Upper lobe of left lung (tissue), 6 donors: ENCODE data around the gene SMARCE1. TPM values are rescaled to one million over a fixed set of nuclear protein-coding genes. Genes with fewer than 3 reads are reported as not detected.

Source experiments
- ATAC-seq, 2 donors: fragments of 200-7000 bp; cut with Tn5 transposase; one replicate each; pipeline ENCODE4 v1.9.1; 2022; ENCODE audit warnings: mild to moderate bottlenecking in 2 of 2, moderate library complexity in 2 of 2; ENCODE audit not compliant: low FRiP score in 2 of 2
- DNase-seq, 2 donors: peaks; one replicate each; pipeline ENCODE4 v3.0.0-alpha.2; 2019 to 2020
- H3K27ac ChIP-seq, 4 donors: fragments of 200-600 bp; sonication (generic); one replicate each; pipeline ENCODE4 v1.5.1; 2016 to 2019
- H3K27me3 ChIP-seq, 4 donors: fragments of 200-600 bp; sonication (generic); one replicate each; pipeline ENCODE4 v1.5.1; 2017 to 2019
- H3K36me3 ChIP-seq, 4 donors: fragments of 200-600 bp; sonication (generic); one replicate each; pipeline ENCODE4 v1.5.1; 2016 to 2019
- H3K4me1 ChIP-seq, 4 donors: fragments of 200-600 bp; sonication (generic); one replicate each; pipeline ENCODE4 v1.5.1; 2018 to 2019
- H3K4me3 ChIP-seq, 4 donors: fragments of 200-600 bp; sonication (generic); one replicate each; pipeline ENCODE4 v1.5.1; 2017 to 2019; ENCODE audit warnings: mild to moderate bottlenecking in 2 of 4, moderate library complexity in 1 of 4
- H3K9me3 ChIP-seq, 4 donors: fragments of 200-600 bp; sonication (generic); one replicate each; pipeline ENCODE4 v1.5.1; 2018 to 2019
- EP300 ChIP-seq, 4 donors: sonication (generic); formaldehyde crosslinking; IDR thresholded peaks; one replicate each; pipeline ENCODE4 v1.5.1; 2017; ENCODE audit warnings: antibody characterized with exemption in 4 of 4, control low read depth in 2 of 4
- POLR2A ChIP-seq, 4 donors: fragments of 450-650 bp; IDR thresholded peaks; one replicate each; pipeline ENCODE4 v1.5.1; 2016 to 2017; ENCODE audit warnings: antibody characterized with exemption in 4 of 4, mild to moderate bottlenecking in 2 of 4
- POLR2AphosphoS5 ChIP-seq, 2 donors: sonication (generic); formaldehyde crosslinking; IDR thresholded peaks; one replicate each; pipeline ENCODE4 v1.5.1; 2017; ENCODE audit warnings: antibody characterized with exemption in 2 of 2
- whole genome bisulfite sequencing, 2 donors: methylation state at CpG; one replicate each; pipeline ENCODE4 v1.1.5; 2017 to 2018; 5-methylcytosine and 5-hydroxymethylcytosine counted together
- total RNA-seq, 6 donors: library from RNA; depleted of rRNA in 4 of 6; stranded (reverse); fragments of >200 nt in 4 of 6; gene quantifications; one replicate each; pipeline versions ENCODE4 v1.1.0 to v1.2.1, GENCODE V29; 2016 to 2021
- TF ChIP-seq, protein P1 (sequence below), 6 experiments: fragments of 450-650 bp in 4 of 6; fragments of 200-600 bp in 2 of 6; sonication (generic) in 2 of 6; IDR thresholded peaks; one replicate each; pipeline ENCODE4 v1.5.1; 2016 to 2019; ENCODE audit warnings: antibody characterized with exemption in 6 of 6
- donor health status: DM: no; HTN: no; CAD: no; lungs with moderate emphysema.
- donor health status: DM: no; HTN: yes; CAD: no; lungs with severe emphysema.

The SMARCE1 gene
- total RNA-seq, 6 donors from 2014 or later: 39.8 to 91.4 (median 65.8) TPM

DNA sequence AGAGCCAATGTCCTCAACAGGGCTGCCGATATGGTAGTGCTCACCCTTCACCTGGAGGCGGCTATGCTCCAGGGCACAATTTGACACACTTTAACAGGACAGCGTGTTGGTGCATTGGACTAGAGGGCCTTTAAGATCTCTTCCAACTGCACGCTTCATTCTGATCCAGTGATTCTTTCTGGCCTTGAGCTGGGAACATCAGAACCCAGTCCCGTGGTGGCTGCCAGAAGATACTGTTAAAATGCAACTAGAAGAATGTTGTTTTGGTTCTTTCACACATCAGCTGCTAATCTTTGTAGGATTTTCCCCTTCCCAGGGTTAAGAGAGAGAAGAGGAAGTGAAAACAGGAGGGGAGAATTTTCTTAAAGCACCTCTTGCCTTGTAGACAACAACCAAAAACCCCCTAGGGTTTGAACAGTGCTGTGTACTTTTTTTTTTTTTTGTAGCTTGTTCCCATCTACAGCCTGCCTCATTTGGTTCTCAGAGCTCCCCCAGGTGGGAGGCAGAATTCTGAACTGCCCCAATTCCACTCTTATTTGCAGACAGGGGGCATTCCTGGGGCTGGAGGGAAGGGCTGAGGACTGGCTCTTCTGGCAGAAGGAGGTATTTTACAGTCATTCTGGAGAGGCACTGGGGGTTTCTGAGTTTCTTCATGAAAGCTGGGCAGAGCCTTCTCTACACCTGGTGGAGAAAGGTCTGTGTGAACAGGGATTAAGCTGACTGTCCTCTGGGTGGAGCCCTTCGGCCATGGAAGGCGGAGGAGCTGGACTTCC is 32.4 kb downstream of the SMARCE1 start:
- 66 to 67% methylated on average over 6 to 7 of the region's 7 CpGs for WGBS, 2 donors
- no peak overlapping the region for H3K4me3 ChIP-seq
- no peak overlapping the region for H3K27ac ChIP-seq
- DNase-seq (peak in 1 of 2 donors; percentile 56), ATAC-seq (peak; percentile 31 to 69)
- H3K4me1 ChIP-seq: peaks cover 3 to 18% (median 11%) of the 10 kb centered on the region in 4 donors
- no peaks in the 10 kb centered on the region for H3K9me3 ChIP-seq
- TF ChIP-seq POLR2A (IDR thresholded peaks at IDR 0.05) (no peak), EP300 (IDR thresholded peaks at IDR 0.05) (no peak), POLR2AphosphoS5 (IDR thresholded peaks at IDR 0.05) (no peak)
- TF ChIP-seq, protein P1, sequence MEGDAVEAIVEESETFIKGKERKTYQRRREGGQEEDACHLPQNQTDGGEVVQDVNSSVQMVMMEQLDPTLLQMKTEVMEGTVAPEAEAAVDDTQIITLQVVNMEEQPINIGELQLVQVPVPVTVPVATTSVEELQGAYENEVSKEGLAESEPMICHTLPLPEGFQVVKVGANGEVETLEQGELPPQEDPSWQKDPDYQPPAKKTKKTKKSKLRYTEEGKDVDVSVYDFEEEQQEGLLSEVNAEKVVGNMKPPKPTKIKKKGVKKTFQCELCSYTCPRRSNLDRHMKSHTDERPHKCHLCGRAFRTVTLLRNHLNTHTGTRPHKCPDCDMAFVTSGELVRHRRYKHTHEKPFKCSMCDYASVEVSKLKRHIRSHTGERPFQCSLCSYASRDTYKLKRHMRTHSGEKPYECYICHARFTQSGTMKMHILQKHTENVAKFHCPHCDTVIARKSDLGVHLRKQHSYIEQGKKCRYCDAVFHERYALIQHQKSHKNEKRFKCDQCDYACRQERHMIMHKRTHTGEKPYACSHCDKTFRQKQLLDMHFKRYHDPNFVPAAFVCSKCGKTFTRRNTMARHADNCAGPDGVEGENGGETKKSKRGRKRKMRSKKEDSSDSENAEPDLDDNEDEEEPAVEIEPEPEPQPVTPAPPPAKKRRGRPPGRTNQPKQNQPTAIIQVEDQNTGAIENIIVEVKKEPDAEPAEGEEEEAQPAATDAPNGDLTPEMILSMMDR (IDR thresholded peaks at IDR 0.05): peak in 5 of 6 experiments; percentile 8 to 59 (median 44)
- H3K36me3 ChIP-seq: no peaks in the 10 kb centered on the region
- no peaks in the 10 kb centered on the region for H3K27me3 ChIP-seq

DNA sequence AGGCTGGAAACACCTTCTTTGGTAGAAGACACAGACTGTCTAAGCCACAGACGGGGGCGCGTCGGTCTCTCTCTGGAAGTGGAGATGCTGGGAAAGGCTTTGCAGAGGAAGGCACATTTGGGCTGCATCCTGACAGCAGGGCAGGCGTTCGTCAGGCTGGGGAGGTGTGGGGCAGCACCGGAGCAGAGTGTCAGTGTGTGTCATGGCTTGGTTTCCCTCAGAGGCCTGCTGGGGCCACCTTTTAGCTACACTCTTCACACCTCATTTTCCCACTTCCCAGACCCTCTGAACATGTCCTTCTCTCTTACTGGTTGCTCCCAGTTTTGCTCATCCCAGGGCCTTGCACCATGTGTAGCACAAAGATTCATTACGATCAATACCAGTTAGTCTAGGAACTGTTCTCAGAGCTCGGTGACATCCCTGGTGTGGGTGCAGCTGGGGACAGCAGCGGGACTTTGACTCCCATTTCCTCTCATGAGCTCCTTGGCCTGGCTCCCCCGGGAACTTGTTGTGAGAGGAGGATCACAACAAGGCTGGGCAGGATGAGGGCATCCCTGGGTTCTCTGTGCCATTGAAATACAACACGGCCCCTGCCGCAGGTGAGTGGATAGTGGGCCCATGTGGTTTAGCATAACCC is 33.1 kb downstream of the SMARCE1 start:
- H3K27ac ChIP-seq: no peak overlapping the region
- ATAC-seq (no peak), DNase-seq (peak in 1 of 2 donors; percentile 32)
- no peaks in the 10 kb centered on the region for H3K9me3 ChIP-seq
- no peak overlapping the region for H3K4me3 ChIP-seq
- H3K27me3 ChIP-seq: no peaks in the 10 kb centered on the region
- WGBS, 2 donors: 84% methylated on average over 11 to 13 of the region's 13 CpGs
- peaks cover under 1 to 12% (median 10%) of the 10 kb centered on the region in 4 donors for H3K4me1 ChIP-seq
- no peaks in the 10 kb centered on the region for H3K36me3 ChIP-seq
- TF ChIP-seq POLR2AphosphoS5 (IDR thresholded peaks at IDR 0.05): no peak

DNA sequence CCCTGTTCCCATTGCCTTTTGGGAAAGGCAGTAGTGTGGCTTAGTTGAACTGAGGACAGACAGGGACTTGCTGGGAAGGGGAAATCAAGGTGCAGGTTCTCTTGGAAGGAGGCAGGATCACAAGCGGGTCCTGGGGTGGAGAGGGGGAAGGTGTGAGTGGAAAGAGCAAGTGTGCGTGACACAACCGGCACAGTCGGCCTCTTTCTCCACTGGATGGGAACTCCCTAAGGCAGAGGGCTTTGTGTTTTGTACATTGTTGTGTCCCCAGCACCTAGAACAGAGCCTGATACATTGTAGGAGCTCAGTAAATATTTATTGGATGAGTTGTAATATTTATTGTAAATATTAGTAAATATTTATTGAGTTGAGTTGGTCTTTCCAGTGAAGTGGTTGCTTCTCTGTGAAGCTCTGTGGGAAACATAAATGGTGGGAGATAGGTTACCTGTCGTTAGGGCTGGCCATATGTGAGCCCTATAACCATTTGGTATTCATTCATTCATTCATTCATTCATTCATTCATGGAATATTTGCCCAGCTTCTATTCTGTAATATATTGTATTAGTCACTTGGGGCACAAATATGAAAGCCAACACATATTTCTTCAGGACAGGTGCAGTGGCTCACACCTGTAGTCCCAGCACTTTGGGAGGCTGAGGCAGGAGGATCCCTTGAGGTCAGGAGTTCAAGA is 34.0 kb downstream of the SMARCE1 start:
- no peak for DNase-seq
- H3K4me3 ChIP-seq: no peak overlapping the region
- no peaks in the 10 kb centered on the region for H3K27me3 ChIP-seq
- no peak for ATAC-seq
- TF ChIP-seq EP300 (IDR thresholded peaks at IDR 0.05): no peak
- TF ChIP-seq POLR2AphosphoS5 (IDR thresholded peaks at IDR 0.05): no peak
- TF ChIP-seq, protein P1 (IDR thresholded peaks at IDR 0.05): no peak
- TF ChIP-seq POLR2A (IDR thresholded peaks at IDR 0.05): no peak
- H3K36me3 ChIP-seq: no peaks in the 10 kb centered on the region
- H3K4me1 ChIP-seq: peaks cover 2 to 21% (median 11%) of the 10 kb centered on the region in 4 donors
- no peak overlapping the region for H3K27ac ChIP-seq
- WGBS, 2 donors: 82 to 84% methylated on average over 5 of the region's 5 CpGs
- no peaks in the 10 kb centered on the region for H3K9me3 ChIP-seq

DNA sequence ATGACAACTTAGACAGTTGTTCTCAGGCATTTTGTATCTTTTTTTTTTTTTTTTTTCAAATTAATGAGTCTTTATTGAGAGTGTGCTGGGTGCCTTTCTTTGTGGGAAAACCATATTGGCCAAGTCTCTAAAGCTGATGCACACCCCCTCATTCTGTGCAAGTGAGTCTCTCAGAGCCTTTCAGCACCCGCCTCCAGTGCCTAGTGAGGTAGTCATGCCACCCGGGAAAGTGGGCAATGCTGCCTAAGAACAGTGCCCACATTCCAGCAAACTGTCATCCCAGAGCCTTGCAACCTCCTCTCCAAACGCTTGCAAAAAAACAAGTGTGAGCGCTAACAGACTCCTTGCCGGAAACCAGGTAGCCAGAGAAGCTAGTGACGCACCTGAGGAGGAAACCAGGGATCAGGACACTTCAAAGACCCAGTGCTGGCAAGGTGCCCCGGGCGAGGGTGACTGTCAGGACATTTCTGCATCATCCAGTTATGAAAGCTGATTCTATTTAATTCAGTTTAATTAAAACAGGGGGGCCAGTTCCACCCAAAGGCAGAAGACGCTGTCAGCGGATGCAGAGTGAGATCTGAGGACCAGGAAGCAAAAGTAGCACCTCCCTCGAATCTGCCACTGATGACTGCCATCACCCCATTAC is 34.9 kb downstream of the SMARCE1 start:
- TF ChIP-seq EP300 (IDR thresholded peaks at IDR 0.05) (no peak), POLR2AphosphoS5 (IDR thresholded peaks at IDR 0.05) (no peak), POLR2A (IDR thresholded peaks at IDR 0.05) (no peak)
- TF ChIP-seq, protein P1 (IDR thresholded peaks at IDR 0.05): no peak
- H3K27me3 ChIP-seq: no peaks in the 10 kb centered on the region
- no peak overlapping the region for H3K27ac ChIP-seq
- no peak for ATAC-seq
- H3K4me1 ChIP-seq: peaks cover 9 to 28% (median 17%) of the 10 kb centered on the region in 4 donors
- 72 to 79% methylated on average over 11 of the region's 11 CpGs for WGBS, 2 donors
- no peaks in the 10 kb centered on the region for H3K9me3 ChIP-seq
- DNase-seq: no peak
- H3K4me3 ChIP-seq: no peak overlapping the region
- no peaks in the 10 kb centered on the region for H3K36me3 ChIP-seq
